IMR-90 (cell line): ENCODE data around the gene CAMTA1. TPM values are rescaled to one million over a fixed set of nuclear protein-coding genes. Genes with fewer than 3 reads are reported as not detected.

Experiments
- ATAC-seq: fragments of 200-7000 bp; cut with Tn5 transposase; 2 replicates; pipeline ENCODE4 v1.9.1; 2020; ENCODE audit warnings: low read depth, mild to moderate bottlenecking, moderate library complexity
- BruUV-seq: library from RNA; stranded (reverse); fragments of 400-500 nt; replicated peaks from 2 replicates; lab custom pipeline; 2021; lab: Mats Ljungman, UMichigan
- CTCF ChIA-PET: fragments of 300-600 bp; formaldehyde crosslinking; extraction: SDS; loops from one replicate; lab custom pipeline; 2021; ENCODE audit warnings: antibody characterized with exemption; lab: Yijun Ruan, JAX
- POLR2A ChIA-PET: fragments of 300-600 bp; sonication (Branson Sonifier 250); formaldehyde crosslinking; loops from one replicate; lab custom pipeline; 2022; ENCODE audit warnings: antibody characterized with exemption; ENCODE audit not compliant: unreplicated experiment; lab: Charles Lee
- DNase-seq: peaks from one replicate; pipeline ENCODE4 v3.0.0; 2013
- H2AFZ ChIP-seq: replicated peaks from 2 replicates; pipeline ENCODE3; 2013; ENCODE audit warnings: low read length, mild to moderate bottlenecking; ENCODE audit not compliant: poor library complexity
- H2AK5ac ChIP-seq: 2 replicates; pipeline ENCODE4 v1.6.1; 2013; ENCODE audit warnings: low read depth, low read length, inconsistent platforms
- H2AK9ac ChIP-seq: replicated peaks from 2 replicates; pipeline ENCODE3; 2013; ENCODE audit warnings: mild to moderate bottlenecking, low read depth, low read length, moderate library complexity; ENCODE audit not compliant: poor library complexity
- H2BK120ac ChIP-seq: 2 replicates; pipeline ENCODE4 v1.6.1; 2013; ENCODE audit warnings: low read depth, low read length, inconsistent platforms
- H2BK15ac ChIP-seq: 3 replicates; pipeline ENCODE4 v1.6.1; 2013; ENCODE audit warnings: low read depth, low read length, inconsistent platforms
- H2BK20ac ChIP-seq: 2 replicates; pipeline ENCODE4 v1.6.1; 2013; ENCODE audit warnings: low read depth, mild to moderate bottlenecking, inconsistent platforms, low read length, moderate library complexity
- H2BK5ac ChIP-seq: 2 replicates; pipeline ENCODE4 v1.6.1; 2013; ENCODE audit warnings: mild to moderate bottlenecking, low read depth, low read length, inconsistent platforms; ENCODE audit not compliant: poor library complexity, severe bottlenecking
- H3K14ac ChIP-seq: replicated peaks from 2 replicates; pipeline ENCODE4 v1.6.1; 2013; ENCODE audit warnings: low read depth, low read length, inconsistent platforms
- H3K18ac ChIP-seq: 2 replicates; pipeline ENCODE4 v1.6.1; 2013; ENCODE audit warnings: low read depth, low read length, control low read depth
- H3K23ac ChIP-seq: 2 replicates; pipeline ENCODE4 v1.6.1; 2013; ENCODE audit warnings: low read depth, low read length, inconsistent platforms
- H3K27ac ChIP-seq: 2 replicates; pipeline ENCODE4 v1.5.1; 2013; ENCODE audit warnings: mild to moderate bottlenecking, control low read depth, low read length; ENCODE audit not compliant: insufficient read depth
- H3K27me3 ChIP-seq: 2 replicates; pipeline ENCODE4 v1.6.1; 2013; ENCODE audit warnings: low read length; ENCODE audit not compliant: control insufficient read depth, insufficient read depth
- H3K36me3 ChIP-seq: 2 replicates; pipeline ENCODE4 v1.6.1; 2013; ENCODE audit warnings: low read length, mixed read lengths; ENCODE audit not compliant: control insufficient read depth, insufficient read depth
- H3K4ac ChIP-seq: 2 replicates; pipeline ENCODE4 v1.6.1; 2013; ENCODE audit warnings: low read depth, low read length, inconsistent platforms
- H3K4me1 ChIP-seq: 2 replicates; pipeline ENCODE4 v1.6.1; 2013; ENCODE audit warnings: low read length, mixed read lengths; ENCODE audit not compliant: control insufficient read depth, insufficient read depth
- H3K4me2 ChIP-seq: 2 replicates; pipeline ENCODE4 v1.6.1; 2013; ENCODE audit warnings: low read depth, mild to moderate bottlenecking, control low read depth, low read length, moderate library complexity
- H3K4me3 ChIP-seq: 2 replicates; pipeline ENCODE4 v1.5.1; 2013; ENCODE audit warnings: low read depth, mild to moderate bottlenecking, control low read depth, low read length, moderate library complexity; ENCODE audit not compliant: insufficient read depth
- H3K56ac ChIP-seq: 2 replicates; pipeline ENCODE4 v1.6.1; 2013; ENCODE audit warnings: low read length, inconsistent platforms; ENCODE audit not compliant: insufficient read depth; ENCODE audit errors: extremely low read depth
- H3K79me1 ChIP-seq, 2 experiments: 2 replicates each; pipeline ENCODE4 v1.6.1; 2013; ENCODE audit warnings: low read length in 2 of 2, inconsistent platforms in 1 of 2, low read depth in 1 of 2
- H3K9ac ChIP-seq: 2 replicates; pipeline ENCODE4 v1.6.1; 2013; ENCODE audit warnings: low read depth, low read length, control low read depth
- H3K9me1 ChIP-seq: 2 replicates; pipeline ENCODE4 v1.6.1; 2013; ENCODE audit warnings: low read length, inconsistent platforms; ENCODE audit not compliant: insufficient read depth
- H3K9me3 ChIP-seq: 2 replicates; pipeline ENCODE4 v1.6.1; 2013; ENCODE audit warnings: low read length; ENCODE audit not compliant: control insufficient read depth, insufficient read depth
- H4K20me1 ChIP-seq: 2 replicates; pipeline ENCODE4 v1.6.1; 2013; ENCODE audit warnings: low read length, inconsistent platforms; ENCODE audit not compliant: insufficient read depth
- H4K5ac ChIP-seq: 2 replicates; pipeline ENCODE4 v1.6.1; 2013; ENCODE audit warnings: mild to moderate bottlenecking, low read depth, low read length, control low read depth
- H4K8ac ChIP-seq, 2 experiments: 2 replicates each; pipeline ENCODE4 v1.6.1; 2013; ENCODE audit warnings: low read depth in 2 of 2, low read length in 2 of 2, control low read depth in 1 of 2, inconsistent platforms in 1 of 2
- H4K91ac ChIP-seq: 2 replicates; pipeline ENCODE4 v1.6.1; 2013; ENCODE audit warnings: low read depth, low read length, inconsistent platforms; ENCODE audit not compliant: insufficient read depth
- CEBPB ChIP-seq: IDR thresholded peaks from 2 replicates; pipeline ENCODE4 v1.6.1; 2012; ENCODE audit warnings: low read depth, low read length, improper control_type of control experiment
- CHD1 ChIP-seq: IDR thresholded peaks from 2 replicates; pipeline ENCODE4 v1.6.1; 2012; ENCODE audit warnings: low read depth, low read length, improper control_type of control experiment
- CTCF ChIP-seq: conservative IDR thresholded peaks from 2 replicates; pipeline ENCODE4 v1.5.1; 2012; ENCODE audit warnings: mild to moderate bottlenecking, low read depth, low read length, improper control_type of control experiment
- ELK1 ChIP-seq: fragments of 150-350 bp; IDR thresholded peaks from 2 replicates; pipeline ENCODE4 v1.6.1; 2016; ENCODE audit warnings: low read depth, mild to moderate bottlenecking, low read length, moderate library complexity, borderline replicate concordance
- FOS ChIP-seq: fragments of 150-350 bp; IDR thresholded peaks from 2 replicates; pipeline ENCODE4 v1.6.1; 2016; ENCODE audit warnings: low read depth, low read length
- NFE2L2 ChIP-seq: fragments of 150-350 bp; IDR thresholded peaks from 2 replicates; pipeline ENCODE4 v1.6.1; 2016; ENCODE audit warnings: low read depth, mild to moderate bottlenecking, low read length
- POLR2A ChIP-seq: IDR thresholded peaks from 2 replicates; pipeline ENCODE4 v1.6.1; 2012; ENCODE audit warnings: mild to moderate bottlenecking, low read depth, low read length
- RAD21 ChIP-seq: IDR thresholded peaks from 2 replicates; pipeline ENCODE4 v1.6.1; 2012; ENCODE audit warnings: low read length, improper control_type of control experiment
- RFX5 ChIP-seq: IDR thresholded peaks from 2 replicates; pipeline ENCODE4 v1.8.0; 2012; ENCODE audit warnings: low read depth, mild to moderate bottlenecking, low read length, moderate library complexity
- SMC3 ChIP-seq: fragments of 150-350 bp; IDR thresholded peaks from 2 replicates; pipeline ENCODE4 v1.6.1; 2016; ENCODE audit warnings: low read depth, mild to moderate bottlenecking, antibody characterized with exemption, low read length, moderate library complexity
- WGBS, 2 experiments: methylation state at CpG; one replicate each; pipeline versions ENCODE4 v1.1.5 to v1.1.7; 2013; ENCODE audit warnings: missing lambda C conversion rate in 2 of 2; ENCODE audit not compliant: insufficient read length in 1 of 2; ENCODE audit errors: extremely low coverage in 2 of 2; 5-methylcytosine and 5-hydroxymethylcytosine counted together
- dilution Hi-C: fragments of 300-500 bp; cut with HindIII; formaldehyde crosslinking; loops from one replicate; pipeline ENCODE4 v1.14.3; 2018; ENCODE audit warnings: low sequenced_read_pairs; ENCODE audit not compliant: unreplicated experiment
- in situ Hi-C: fragments of 300-500 bp; cut with MboI; formaldehyde crosslinking; loops from 3 replicates; pipeline ENCODE4 v1.14.3; 2019; ENCODE audit warnings: low sequenced_read_pairs, inconsistent platforms, mixed read lengths
- intact Hi-C: fragments of 100-400 bp; cut with micrococcal nuclease; formaldehyde crosslinking; loops from 2 replicates; pipeline ENCODE4 v1.10.0; 2022
- polyA plus RNA-seq, 3 experiments: library from polyadenylated mRNA; depleted of rRNA; stranded (reverse); fragments of >200 nt; gene quantifications; 2 replicates each; pipeline ENCODE4 v1.2.3, GENCODE V29; 2012; ENCODE audit warnings: low replicate concordance in 1 of 3
- total RNA-seq: library from RNA; depleted of rRNA; stranded (reverse); fragments of >200 nt; gene quantifications from 2 replicates; pipeline ENCODE4 v1.2.3, GENCODE V29; 2012

Gene CAMTA1
- total and polyA plus RNA-seq, 2 of the 4 experiments (the other 2 are of a cell fraction), result 35.5 to 74.3 TPM

DNA sequence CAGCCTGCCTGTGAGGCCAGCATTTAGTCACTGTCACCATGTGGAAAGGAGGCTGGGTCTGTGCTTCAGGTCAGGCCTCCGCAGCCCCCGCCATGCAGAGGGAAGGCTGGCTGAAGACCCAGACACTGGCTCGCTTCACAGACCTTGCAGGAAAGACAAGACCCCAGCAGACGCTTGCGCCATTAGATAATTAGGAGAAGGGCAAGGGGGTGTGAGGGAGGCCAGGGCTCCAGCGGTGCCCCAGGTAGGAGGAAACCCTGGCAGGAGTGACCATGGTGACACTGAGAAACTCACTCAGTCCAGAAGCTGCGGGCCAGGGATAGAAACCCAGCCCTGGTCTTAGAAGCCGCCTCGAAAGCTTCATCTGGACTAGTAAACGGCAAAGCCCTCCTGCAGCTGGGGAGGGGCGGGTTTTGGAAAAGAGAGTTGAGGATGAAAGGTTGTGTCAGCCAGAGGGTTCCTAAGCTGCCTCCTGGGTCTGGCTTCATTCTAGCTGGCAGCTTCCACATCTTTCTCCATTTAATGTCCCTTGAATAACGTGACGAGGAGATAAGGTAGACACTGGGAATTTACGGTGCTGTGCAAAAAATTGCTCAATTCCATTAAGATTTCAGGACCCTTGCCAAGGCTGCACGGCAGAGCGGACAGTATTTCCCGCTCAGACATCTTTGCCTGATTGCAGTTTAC, 691.8 kb downstream of the CAMTA1 start (continued):
- no peak for TF ChIP-seq FOS
- no peak for TF ChIP-seq RFX5

DNA sequence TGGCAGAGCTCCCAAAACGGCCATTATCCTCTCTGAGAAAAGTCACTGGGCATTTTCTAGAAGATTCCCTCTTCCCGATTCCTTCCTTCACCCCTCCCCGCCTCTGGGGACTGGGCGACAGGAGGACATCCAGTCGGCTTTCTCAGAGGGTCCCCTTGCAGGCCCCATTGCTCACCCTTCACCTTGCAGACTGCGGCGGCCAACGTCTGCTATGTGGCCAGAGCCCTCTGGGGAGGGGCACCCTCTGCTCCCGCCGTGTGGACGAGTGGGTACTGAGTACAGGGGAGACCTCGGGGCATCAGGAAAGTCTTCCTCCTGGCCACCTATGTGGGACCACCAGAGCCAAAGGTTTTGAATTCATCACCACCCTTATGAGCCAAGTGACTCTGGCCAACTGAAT, 692.3 kb downstream of the CAMTA1 start:
- H3K4ac ChIP-seq, result peak overlapping the region; percentile 84
- H3K27me3 ChIP-seq, result no peaks in the 10 kb centered on the region
- no peaks in the 10 kb centered on the region for H3K36me3 ChIP-seq
- CTCF ChIA-PET, result no interaction called here
- peak overlapping the region; percentile 72; the same call in 1 of the 2 replicates for H4K5ac ChIP-seq
- no peak overlapping the region for H3K56ac ChIP-seq
- no peak overlapping the region for H3K9ac ChIP-seq
- H3K9me3 ChIP-seq, result no peaks in the 10 kb centered on the region
- intact Hi-C loops, result loop anchor here (10.0 kb wide), 2 partner anchors 183 to 683 kb away; no protein-coding TSS in a partner anchor
- H2AK9ac ChIP-seq, result no peak overlapping the region
- POLR2A ChIA-PET, result no interaction called here
- H3K79me1 ChIP-seq, result no peaks in the 10 kb centered on the region
- no peak for DNase-seq
- peak overlapping the region; percentile 40; the same call in 1 of the 2 replicates for H2BK20ac ChIP-seq
- H3K18ac ChIP-seq, result peak overlapping the region; percentile 94
- H2AFZ ChIP-seq, result no peak overlapping the region
- no peaks in the 10 kb centered on the region for H4K20me1 ChIP-seq
- H4K8ac ChIP-seq, result peak overlapping the region; percentile 36 to 64
- in situ Hi-C loops, result no loop called here
- no peak overlapping the region for H3K4me2 ChIP-seq
- no peak for ATAC-seq
- peaks cover 20% of the 10 kb centered on the region for H3K4me1 ChIP-seq
- no TSS peak for BruUV-seq
- H3K14ac ChIP-seq, result no peak overlapping the region
- peak overlapping the region; percentile 79; the same call in 1 of the 2 replicates for H2BK120ac ChIP-seq
- TF ChIP-seq RFX5 (no peak), RAD21 (no peak), FOS (no peak), CEBPB (no peak), ELK1 (no peak), POLR2A (no peak), SMC3 (no peak), CHD1 (no peak), CTCF (no peak), NFE2L2 (no peak)
- dilution Hi-C loops, result no loop called here
- H4K91ac ChIP-seq, result peak overlapping the region; percentile 93; the same call in 1 of the 2 replicates
- peak overlapping the region; percentile 93 for H3K27ac ChIP-seq
- H2BK15ac ChIP-seq, result 0 out of 3 replicates have a peak overlapping the region, but pooled peaks have one; percentile 61
- H2BK5ac ChIP-seq, result no peak overlapping the region
- 89% methylated on average over 3 of the region's 12 CpGs; no CpG with 5 or more reads in 1 of the 2 experiments for WGBS, 2 experiments
- no peak overlapping the region for H3K4me3 ChIP-seq
- no peak overlapping the region for H3K23ac ChIP-seq
- peaks cover 13% of the 10 kb centered on the region; the same call in 1 of the 2 replicates for H3K9me1 ChIP-seq
- peak overlapping the region; percentile 85 for H2AK5ac ChIP-seq
